LNCaP clone FGC (cell line): ENCODE data around the gene RGS6.

Experiments used
- DNase-seq: peaks from one replicate; pipeline ENCODE4 v3.0.0-alpha.2; 2011; ENCODE audit warnings: low read depth
- H3K4me3 ChIP-seq: 2 replicates; pipeline ENCODE4 v1.5.1; 2011; ENCODE audit warnings: mild to moderate bottlenecking, low read depth, low read length, control low read depth
- CTCF ChIP-seq: IDR thresholded peaks from 2 replicates; pipeline ENCODE4 v1.5.1; 2012; ENCODE audit warnings: mild to moderate bottlenecking; ENCODE audit not compliant: control insufficient read depth, insufficient read depth; ENCODE audit errors: extremely low read depth

The RGS6 gene

GRCh38 chr14:72454388-72455160 lies 522.3 kb downstream of the RGS6 start:
- no peak for TF ChIP-seq CTCF
- DNase-seq: peak; percentile 35

GRCh38 chr14:72457641-72458040 lies 525.4 kb downstream of the RGS6 start:
- no peak for DNase-seq
- no peak for TF ChIP-seq CTCF
- H3K4me3 ChIP-seq: no peak overlapping the region

More at GRCh38 chr14:72454388-72455160, 522.3 kb downstream of the RGS6 start:
- H3K4me3 ChIP-seq: no peak overlapping the region

GRCh38 chr14:72462056-72462455 lies 529.8 kb downstream of the RGS6 start:
- TF ChIP-seq CTCF: no peak
- H3K4me3 ChIP-seq: no peak overlapping the region
- no peak for DNase-seq

GRCh38 chr14:72463291-72463866 lies 531.1 kb downstream of the RGS6 start:
- TF ChIP-seq CTCF: no peak

GRCh38 chr14:72464226-72464625 lies 532.0 kb downstream of the RGS6 start:
- TF ChIP-seq CTCF: no peak
- H3K4me3 ChIP-seq: no peak overlapping the region
- no peak for DNase-seq

More at GRCh38 chr14:72463291-72463866, 531.1 kb downstream of the RGS6 start:
- no peak overlapping the region for H3K4me3 ChIP-seq
- DNase-seq: no peak

- DNase-seq: no peak
- H3K4me3 ChIP-seq: no peak overlapping the region
- no peak for TF ChIP-seq CTCF
Observed at GRCh38 chr14:72466325-72466724, 534.1 kb downstream of the RGS6 start.
